Uterus (tissue), 2 donors: Measurements from ENCODE around the gene NME4.

Experiments
- CTCF ChIP-seq, 4 experiments: fragments of 200-600 bp in 2 of 4; fragments of 450-650 bp in 2 of 4; sonication (generic) in 2 of 4; IDR thresholded peaks; one replicate each; pipeline ENCODE4 v1.5.1; 2016 to 2019; ENCODE audit warnings: antibody characterized with exemption in 4 of 4, mild to moderate bottlenecking in 2 of 4, moderate library complexity in 1 of 4
- POLR2A ChIP-seq, 2 donors: fragments of 450-650 bp; IDR thresholded peaks; one replicate each; pipeline ENCODE4 v1.6.1; 2016; ENCODE audit warnings: antibody characterized with exemption in 2 of 2, mild to moderate bottlenecking in 1 of 2, moderate library complexity in 1 of 2

- TF ChIP-seq POLR2A (IDR thresholded peaks at IDR 0.05): no peak
- no peak for TF ChIP-seq CTCF (IDR thresholded peaks at IDR 0.05)
Measured at GRCh38 chr16:424623-425081, 27.7 kb downstream of the NME4 start.
